ENCODE data around the gene RPS26.
A peak's percentile ranks its signal among the peaks of the same experiment; 100 is the strongest.
"Not testable (repeated sequence)": the region's sequence is repeated elsewhere in the genome, so short reads cannot be mapped to it uniquely, and the experiment has no call there.

Gene RPS26

GRCh38 chr12:56041552-56042429 lies at the start of gene RPS26:
TSS of gene RPS26 (plus strand) at chr12:56041918. CDS start at chr12:56042167, 249 bp downstream.
- DNase-seq (ENCODE audit: low spot score): peak; percentile 83

DNA sequence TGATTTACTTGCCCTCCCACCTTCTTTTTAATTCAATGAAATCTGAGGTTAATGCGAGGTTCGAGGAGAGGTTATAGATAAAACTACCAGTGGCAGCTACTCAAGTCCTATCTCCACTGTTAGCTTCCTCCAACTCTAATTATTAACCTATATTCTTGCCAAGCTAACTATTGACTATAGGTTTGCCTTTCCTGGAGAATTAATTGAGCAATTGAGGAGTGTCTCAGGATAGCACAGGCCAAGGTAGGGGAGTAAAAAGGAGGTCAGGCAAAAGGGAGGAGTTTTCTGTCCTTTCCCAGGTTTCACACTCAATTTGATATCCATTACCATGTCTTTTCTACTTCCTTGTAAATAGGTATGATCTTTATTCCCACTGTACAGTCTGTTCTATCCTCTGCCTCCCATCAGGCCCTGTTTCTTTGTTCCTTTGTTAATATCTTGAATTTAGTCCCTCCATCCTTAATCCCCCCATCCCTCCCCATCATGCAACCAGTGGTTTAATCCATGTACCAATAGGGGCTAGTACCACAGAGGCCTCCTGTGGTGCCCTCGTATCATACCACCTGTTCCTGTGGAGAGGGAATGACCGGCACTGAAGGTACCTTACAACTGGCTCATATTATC lies 48.4 kb upstream of the RPS26 start:
- DNase-seq (ENCODE audit: low spot score): no peak

DNA sequence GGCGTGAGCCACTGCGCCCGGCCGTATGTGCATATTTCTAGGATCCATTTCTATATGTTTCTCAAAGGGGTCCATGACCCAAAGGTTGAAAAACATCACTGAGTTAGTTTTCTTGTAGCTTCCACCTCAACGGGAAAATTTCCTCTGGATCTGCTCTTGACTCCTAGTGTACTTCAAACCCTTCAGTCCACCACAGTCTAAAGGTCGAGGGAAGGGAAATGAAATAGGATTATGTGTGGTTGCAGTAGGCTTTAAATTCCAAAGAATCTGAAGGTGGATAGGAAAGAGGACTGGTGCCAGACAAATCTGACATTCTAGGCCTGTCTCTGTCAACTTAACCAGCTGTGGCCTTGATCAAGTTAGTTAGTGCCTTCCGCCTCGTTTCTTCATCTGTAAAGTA lies 46.4 kb upstream of the RPS26 start:
- no peak for DNase-seq (ENCODE audit: low spot score)

DNA sequence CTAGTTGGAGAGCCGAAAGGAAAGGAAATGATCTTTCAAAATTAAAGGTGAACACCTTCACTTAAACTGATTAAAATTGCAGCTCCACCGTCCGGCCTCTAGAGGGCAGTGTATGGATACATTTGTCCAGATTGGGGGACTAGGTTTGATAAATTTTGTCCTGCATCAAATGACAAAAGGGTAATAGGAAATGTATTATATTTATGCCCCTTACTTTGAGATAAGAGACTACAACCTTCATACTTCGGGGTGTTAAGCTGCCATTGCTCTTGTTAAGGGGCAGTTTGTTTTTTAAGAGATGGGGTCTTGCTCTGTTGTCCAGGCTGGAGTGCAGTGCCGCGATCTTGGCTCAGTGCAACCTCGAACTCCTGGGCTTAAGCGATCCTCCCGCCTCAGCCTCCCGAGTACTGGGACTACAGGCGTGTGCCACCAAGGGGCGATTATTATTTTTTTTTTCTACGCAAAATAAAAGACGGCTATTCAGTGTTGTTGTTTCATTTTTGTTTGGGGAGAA lies 45.5 kb upstream of the RPS26 start:
- peak; percentile 73 for DNase-seq (ENCODE audit: low spot score)

DNA sequence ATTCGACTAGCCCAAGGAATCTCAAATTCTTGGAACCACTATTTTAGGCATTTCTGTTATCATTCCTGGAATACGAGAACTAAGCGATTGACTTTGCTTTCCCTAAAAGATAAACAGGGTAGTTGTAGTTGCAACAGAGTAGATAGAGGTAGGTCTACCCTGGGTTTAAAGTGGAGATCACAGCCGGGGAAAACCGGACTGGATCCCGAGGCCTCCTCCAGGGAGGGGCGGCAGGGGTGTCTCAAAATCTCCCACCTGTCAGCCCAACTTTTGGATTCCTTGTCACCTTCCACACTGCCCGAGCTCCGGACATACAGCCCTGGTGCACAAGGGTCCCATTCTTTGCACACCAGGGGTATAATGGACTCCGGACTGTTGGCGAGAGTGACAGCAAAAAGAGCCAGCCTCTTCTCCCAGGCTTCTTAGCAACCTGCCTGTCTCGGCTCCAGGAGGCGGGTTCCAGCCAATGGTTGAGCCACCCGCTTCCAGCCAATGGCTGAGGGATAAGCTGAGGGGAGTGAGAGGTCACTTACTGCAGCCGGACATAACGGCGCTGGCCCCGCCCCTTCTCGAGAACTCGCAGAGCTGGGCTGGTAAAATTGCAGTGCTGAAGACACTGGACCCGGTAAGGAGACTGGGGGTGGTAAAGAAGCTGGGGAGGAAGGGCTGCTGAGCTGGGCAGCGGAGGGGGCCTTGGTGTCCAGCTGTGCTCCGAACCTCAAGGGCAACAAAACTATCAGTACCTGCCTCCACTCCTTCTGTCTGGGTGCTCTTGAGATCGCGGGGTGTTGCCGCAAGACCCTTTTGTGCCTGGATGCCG lies 44.8 kb upstream of the RPS26 start, which contains the start of gene SUOX:
Gene SUOX (plus strand): TSS at position 562 of the 820 bp plus-strand sequence. CDS start 4,946 bp downstream, outside the sequence.
- peak; percentile 51 for DNase-seq (ENCODE audit: low spot score)

DNA sequence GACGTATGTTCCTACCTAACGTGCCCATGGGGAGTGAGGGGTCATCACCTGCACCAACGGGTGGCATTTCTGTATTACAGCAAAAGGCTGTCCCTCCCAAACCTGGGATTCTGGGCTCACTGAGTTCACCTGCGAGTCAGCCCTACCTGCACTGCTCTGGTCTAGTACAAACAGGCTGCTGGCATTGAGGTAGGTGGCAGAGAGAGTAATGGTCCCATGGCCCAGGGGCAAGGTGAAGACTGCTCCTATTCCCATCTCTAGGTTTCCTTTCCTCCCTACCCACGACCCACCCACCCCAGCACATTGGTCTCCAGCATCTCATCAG lies 44.2 kb upstream of the RPS26 start:
- DNase-seq (ENCODE audit: low spot score): no peak

GRCh38 chr12:55999522-55999921 lies 42.2 kb upstream of the RPS26 start:
- not testable (repeated sequence) for DNase-seq (ENCODE audit: low spot score)

- DNase-seq (ENCODE audit: low spot score): not testable (repeated sequence)
Measured at GRCh38 chr12:55999999-56000540, 41.6 kb upstream of the RPS26 start.

DNA sequence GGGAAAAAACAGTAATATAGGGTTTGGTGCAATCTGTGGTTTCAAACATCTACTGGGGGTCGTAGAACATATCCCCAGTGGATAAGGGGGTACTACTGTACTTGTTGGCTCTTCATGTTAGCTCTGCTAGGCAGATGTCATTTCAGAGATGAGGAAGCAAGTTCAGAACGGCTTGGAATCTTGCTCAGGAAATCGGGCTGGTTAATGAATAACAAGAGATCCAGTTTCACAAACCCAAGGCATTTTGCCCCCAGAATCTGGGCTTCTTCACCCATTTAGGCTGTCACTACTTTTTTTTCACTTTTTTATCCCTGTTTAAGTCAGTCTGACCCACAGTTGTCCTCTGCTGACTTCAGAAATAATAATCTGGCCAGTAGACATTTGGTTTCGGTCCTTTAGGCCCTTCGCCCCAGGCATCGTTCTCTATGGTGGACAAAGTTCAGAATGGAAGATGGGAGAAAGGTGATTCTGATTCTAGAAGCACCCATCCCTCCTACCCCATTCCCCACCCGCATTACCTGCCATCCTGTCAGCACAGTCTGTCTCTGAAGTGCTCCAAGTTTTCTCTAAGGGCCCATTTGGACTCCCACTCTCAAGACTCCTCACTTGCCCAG lies 40.1 kb upstream of the RPS26 start:
- no peak for DNase-seq (ENCODE audit: low spot score)

- not testable (repeated sequence) for DNase-seq (ENCODE audit: low spot score)
Measured at GRCh38 chr12:56003376-56003775, 38.3 kb upstream of the RPS26 start.

DNA sequence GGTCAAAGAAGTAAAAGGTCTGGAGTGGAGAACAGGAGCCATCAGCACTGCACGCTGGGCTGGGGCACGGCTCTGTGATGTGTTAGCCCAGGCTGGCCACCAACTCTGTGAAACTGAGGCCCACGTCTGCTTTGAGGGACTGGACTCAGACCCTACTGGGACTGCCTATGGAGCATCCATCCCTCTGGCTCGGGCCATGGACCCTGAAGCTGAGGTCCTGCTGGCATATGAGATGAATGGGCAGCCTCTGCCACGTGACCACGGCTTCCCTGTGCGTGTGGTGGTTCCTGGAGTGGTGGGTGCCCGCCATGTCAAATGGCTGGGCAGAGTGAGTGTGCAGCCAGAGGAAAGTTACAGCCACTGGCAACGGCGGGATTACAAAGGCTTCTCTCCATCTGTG lies 37.5 kb upstream of the RPS26 start:
- DNase-seq (ENCODE audit: low spot score): no peak

DNA sequence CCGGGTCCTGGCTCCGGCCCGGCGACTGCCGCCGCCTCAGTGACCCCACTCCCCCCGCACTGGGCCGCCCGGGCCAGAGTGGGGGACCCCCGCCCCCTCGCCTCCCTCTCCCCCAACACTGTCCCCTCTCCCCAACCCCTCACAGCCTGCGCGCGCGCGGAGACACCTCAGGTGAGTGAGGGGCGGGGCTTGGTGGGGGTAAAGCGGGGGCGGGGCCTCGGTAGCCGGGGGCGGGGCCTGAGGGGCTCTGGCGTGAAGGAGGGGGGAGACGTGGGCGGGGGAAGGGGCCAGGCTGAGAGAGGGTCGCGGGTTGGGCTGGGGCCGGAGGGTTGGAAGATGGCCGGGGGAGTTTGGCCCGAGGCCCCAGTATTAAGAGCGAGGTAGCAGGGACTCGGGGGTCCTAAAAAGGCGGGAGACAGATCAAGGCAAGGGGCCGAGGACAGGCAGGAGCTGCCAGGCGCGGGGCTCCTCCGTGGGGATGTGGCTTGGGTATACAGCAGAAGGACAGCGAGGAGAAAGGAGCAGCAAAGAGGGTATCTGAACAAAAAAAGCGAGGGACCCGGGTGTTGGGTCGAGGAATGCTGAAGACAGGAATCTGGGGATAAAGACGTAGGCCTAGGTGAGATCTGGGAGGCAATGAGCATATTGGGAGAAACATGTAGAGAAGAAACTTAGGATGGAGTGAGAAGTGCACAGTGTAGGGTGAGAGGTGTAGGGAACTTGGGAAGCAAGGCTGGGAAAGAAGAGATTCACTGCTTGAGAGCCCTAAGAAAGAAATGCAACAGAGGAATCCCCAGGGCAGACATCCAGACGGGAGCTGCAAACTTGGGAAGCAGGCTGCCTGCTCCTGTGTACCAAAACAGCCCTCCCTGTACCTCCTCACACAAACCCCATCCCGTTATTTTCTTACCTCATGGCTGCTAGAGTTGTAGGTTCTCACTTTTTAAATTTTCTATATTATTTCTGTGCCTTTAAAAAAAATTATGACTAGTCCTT lies 33.9 kb upstream of the RPS26 start:
- DNase-seq (ENCODE audit: low spot score): peak; percentile 91

- DNase-seq (ENCODE audit: low spot score): no peak
Measured at GRCh38 chr12:56010111-56010570, 31.6 kb upstream of the RPS26 start.

- DNase-seq (ENCODE audit: low spot score): no peak
Measured at GRCh38 chr12:56011509-56012090, 30.1 kb upstream of the RPS26 start.

GRCh38 chr12:56013482-56013881 lies 28.2 kb upstream of the RPS26 start:
- DNase-seq (ENCODE audit: low spot score): no peak

- no peak for DNase-seq (ENCODE audit: low spot score)
Measured at GRCh38 chr12:56014205-56014604, 27.5 kb upstream of the RPS26 start.

DNA sequence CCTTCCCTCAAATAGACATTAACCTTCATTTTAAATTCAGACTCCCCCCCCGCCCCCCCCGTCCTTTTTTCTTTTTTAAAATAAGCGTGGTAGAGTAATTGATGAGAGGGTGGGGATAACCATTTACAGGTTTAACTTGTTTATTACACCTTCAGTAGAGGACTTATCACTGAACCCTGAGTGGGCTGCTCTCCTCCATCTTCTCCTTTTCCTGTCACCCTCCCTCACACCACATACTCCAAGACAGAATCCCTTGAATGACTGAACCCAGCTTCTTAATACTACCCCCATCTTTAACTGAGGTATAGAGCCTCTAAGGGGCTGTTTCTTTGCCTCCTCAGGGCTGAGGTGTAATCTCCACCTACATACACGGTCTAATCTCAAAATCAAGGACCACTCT lies 24.5 kb upstream of the RPS26 start:
- no peak for DNase-seq (ENCODE audit: low spot score)

DNA sequence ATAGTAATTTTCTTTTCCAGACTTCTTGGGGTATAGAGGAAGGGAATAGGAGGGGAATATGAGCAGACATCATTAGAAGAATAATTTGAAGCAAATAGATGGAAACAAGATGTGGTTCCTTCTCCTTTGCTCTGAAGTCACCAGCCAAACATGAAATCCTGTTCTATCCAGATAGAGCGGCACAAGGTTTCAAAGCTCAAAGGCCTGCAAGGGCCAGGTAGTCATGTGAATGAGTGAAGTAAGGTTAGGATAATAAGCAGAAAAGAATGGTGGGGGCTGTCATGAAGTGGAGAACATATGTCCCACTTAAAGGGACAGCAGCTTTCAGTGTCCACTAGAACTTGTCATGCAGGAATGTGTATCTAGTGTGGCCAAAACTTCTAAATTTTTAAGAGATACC lies 23.4 kb upstream of the RPS26 start:
- no peak for DNase-seq (ENCODE audit: low spot score)

GRCh38 chr12:56020423-56021184 lies 21.1 kb upstream of the RPS26 start, which contains the start of gene IKZF4:
TSS of gene IKZF4 (plus strand) at chr12:56021043. CDS start at chr12:56021494, 451 bp downstream.
- no peak for DNase-seq (ENCODE audit: low spot score)
